ENCODE measurements around the gene AFF3.

AFF3 gene

DNA sequence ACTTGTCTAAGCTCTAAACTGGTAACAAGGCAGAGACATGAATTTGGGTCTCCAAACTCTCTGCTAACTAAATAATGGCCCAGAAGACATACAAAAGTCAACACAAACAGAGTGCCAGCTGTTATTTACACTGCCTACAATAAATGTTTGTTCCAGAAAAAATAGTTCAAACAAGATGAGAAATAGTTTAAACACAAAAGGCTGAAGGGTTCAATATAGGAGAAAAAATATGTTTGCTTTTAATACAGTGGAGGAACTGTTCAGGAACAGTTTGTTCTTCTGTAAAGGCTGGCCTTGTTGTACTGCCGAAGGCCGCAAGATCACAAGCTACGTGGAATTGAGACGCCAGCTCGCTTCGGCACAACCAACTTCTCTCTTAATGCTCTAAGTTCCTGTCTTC lies 74.6 kb downstream of the AFF3 start:
- no peak for DNase-seq

DNA sequence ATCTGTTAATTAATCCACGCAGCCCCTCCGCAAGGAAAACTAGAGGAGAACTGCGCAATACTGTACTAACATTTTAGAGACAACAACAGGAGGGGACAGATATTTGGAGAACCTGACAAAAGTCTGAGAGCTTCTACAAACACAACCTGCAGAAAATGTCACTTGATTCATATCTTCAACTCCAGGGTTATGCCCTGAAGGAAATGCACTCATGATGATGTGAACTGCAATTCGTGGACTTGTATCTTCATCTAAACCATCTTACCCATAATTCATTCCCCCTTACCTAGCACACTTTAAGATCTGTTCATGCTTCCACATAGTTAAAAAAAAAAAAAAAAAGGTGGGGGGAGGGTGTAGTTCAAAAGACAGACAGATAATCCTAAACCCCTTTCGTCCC lies 75.5 kb downstream of the AFF3 start:
- no peak for DNase-seq

DNA sequence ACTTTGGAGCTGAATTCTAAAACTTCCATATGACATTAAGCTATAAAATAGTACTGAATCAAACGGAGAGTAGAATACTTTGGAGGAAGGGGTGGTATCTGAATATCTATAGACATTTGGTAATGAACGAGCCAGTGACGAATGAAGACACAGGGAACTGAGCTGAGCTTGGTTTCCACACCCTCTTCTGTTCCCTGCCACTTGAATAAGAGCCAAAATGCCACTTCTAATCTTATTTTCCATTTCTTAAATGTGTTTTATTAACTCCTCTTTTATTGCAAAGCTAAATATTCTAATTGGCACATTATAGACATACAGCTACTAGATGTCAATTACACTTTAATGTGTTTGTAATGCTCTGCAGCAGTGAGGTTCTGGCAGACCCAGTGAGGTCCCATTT lies 76.1 kb downstream of the AFF3 start:
- DNase-seq, result no peak

GRCh38 chr2:100064592-100065428 lies 77.6 kb downstream of the AFF3 start:
- DNase-seq, result no peak

DNA sequence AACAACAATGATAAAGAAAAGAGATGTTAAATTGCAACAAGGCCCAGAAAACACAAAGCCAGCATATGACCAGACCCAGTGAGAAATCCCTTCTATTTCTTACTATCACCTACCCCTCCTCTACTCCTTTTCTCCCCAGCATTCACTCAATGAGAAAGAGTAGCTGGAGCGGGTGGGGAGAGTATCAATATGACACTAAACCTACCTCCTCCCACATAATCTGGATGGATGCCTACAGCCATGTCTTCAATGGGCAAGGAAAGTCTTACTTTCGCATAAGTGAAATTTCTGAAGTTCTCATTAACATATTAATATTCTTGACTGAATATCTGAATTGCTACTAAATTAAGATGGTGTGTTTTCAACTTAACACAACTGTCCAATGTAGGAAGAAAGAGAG lies 78.2 kb downstream of the AFF3 start:
- no peak for DNase-seq

GRCh38 chr2:100063459-100063953 lies 78.9 kb downstream of the AFF3 start:
- no peak for DNase-seq

DNA sequence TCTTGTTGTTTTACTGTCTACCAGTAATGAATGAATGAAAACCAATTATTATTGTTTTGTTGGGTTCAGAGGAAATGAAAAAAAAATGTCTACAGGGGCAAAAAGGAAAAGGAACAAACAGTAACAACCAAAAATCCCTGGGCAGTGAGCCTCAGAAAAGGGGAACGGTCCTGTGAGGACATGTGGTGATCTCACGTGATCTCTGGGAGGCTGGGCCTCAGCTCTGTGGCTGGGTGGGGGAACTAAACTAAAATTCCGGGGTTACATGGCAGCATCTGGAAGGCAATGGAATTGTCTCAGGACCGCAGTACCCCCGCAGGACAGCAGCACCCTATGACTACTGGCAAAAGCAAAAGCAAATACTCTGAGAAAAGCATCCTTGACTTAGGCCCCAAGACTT lies 80.1 kb downstream of the AFF3 start:
- DNase-seq, result no peak

DNA sequence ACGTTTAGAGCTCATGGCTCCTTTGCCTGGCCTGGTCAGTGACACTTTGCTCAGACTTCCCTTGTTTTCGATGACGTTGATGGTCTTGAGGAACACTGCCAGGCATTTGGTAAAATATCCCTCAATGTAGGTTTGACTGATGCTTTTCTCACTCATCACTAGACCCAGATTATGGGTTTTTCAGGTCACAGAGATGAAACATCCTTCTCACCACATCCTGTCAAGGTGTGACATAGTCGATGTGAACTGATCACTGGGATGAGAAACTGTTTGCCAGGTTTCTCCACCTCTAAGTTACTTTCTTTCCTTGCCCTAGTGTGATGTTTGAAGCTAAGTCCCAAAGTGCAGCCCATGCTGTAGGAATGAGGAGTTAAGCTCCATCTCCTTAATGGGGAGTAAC lies 81.5 kb downstream of the AFF3 start:
- DNase-seq, result no peak

DNA sequence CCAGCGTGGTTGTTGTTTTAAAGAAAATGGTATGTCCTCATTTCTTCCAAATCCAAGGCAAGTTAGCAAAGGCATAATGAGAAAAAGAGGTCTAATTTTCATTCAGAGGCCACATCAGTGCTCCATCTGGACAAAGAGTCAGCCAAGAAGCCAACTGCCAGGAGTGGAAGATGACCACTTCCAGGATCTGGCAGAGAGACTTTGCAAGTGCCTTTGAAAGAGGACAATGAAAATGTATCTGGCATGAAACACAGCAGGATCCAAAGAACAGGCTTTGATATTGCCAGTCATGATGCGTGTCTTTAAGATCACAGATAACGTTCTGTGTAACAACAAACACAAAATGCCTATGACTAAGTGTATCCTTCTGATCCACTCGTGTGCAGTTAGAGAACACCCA lies 82.8 kb downstream of the AFF3 start:
- no peak for DNase-seq

- DNase-seq, result no peak
These were observed 84.5 kb downstream of the AFF3 start for GRCh38 chr2:100057901-100058261.

GRCh38 chr2:100054426-100054825 lies 88.0 kb downstream of the AFF3 start:
- DNase-seq, result no peak

DNA sequence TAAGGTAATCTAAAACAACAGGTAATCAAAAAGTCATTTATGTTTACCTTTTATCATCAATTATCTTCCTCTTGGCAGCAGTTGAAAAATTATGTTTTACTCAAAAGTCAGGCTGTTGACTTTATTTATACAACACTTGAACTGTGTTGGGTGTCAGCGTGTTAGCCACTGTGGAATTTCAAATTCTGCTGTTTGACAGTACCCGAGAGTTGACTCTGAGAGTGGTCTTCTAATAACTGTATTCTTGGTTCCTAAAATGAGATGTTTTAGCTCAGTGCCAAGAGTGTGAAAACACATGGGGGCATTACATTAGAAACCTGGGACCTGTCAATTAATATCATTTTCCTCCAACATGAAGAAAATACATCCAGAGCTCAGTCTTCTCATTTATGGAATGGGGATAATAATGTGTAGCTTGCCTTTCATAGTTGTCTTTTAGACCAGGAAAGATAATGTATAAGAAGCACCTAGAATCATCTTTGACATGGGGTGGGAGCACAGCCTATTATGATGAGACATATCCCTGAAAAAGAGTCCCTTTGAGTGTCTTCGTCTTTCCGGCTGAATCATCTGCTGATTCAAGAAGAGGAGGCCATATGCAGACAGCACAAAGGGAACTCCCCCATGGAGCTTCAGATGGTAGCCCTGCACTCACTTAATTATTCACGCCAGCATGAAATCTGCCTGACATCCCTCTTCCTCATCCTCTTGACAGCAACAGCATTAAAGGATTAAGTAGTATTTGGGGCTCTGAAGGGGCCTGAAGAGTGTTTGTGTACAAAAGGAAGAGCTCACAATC lies 89.1 kb downstream of the AFF3 start:
- no peak for DNase-seq

DNA sequence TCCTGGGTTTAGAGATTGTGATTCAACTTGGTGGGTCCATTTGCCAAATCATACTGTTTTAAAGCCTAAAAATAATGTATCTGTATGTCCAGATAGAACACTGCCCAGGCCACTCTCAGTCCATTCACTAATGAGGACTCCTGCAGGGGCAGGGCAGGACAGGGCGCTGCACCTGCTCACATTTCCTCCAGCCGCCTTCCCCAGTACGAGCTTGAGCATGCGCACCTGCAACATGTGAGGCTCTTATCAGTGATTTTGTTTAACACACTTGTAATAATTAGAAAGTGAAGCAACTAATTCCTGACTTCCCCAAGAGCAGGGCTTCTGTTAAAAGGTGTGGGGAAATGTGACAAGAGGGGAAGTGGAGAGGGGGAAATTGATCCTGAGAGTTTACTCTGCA lies 89.7 kb downstream of the AFF3 start:
- DNase-seq, result no peak

DNA sequence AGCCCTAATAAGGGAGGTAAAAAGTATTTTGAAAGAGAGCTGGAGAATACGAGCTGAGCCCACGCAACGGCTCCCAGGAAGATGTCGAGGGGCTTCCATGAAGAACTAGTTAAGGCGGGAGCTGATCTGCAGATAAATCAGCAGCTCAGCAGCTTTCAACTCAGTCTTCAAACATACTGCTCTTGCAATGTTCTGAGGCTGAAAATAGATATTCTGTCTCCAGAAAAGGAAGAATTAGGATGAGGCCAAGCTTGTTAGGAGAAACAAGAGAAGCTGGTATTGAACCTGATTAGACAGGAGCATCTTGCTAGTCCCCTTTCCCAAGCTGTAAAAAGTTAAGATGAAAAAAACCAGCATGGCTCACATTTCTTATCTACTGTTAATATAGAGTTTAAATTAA lies 91.1 kb downstream of the AFF3 start:
- no peak for DNase-seq

- no peak for DNase-seq
These were observed 91.7 kb downstream of the AFF3 start for GRCh38 chr2:100050685-100051084.

DNA sequence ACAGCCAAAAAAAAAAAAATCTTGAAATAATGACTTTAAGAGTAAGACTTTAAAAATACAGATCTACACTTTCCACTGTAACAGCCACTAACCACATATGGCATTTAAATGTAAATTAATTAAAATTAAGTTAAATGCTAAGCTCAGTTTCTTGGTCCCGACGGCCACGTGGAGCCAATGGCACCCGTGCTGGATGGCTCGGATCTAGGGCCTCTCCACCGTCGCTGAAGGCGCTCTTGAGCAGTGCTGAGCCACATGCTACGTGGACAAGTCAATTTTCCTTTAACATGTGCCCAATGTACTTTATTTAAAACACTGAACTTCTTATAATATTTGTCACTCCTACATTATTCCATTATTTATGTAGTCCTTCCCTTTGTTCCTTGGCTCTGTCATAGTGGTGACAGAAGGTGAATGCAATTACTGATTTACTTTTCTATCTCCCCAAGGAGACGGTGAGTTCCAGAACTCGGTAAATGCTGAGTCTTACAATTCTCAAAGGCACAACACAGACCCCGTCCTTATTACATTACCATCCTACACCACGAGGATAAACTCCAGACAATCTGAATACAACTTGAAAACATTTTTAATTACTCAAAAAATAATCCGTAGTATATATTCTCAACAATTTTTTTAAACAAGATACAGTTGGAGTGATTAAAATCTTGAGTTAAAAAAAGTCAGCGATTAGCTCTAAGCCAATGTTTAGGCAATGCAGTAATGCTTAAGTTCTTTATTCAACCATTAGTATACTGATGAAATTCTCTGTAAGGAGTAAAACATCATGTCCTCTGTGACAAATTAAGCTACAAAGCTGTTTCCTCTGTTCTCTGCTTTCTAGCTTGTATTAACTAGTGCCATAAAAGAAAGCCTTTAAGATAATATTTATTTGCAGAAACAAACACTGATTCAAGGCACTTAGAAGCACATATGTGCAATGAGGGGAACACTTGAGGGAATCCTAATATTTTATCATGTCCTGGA lies 95.1 kb downstream of the AFF3 start:
- DNase-seq, result no peak

DNA sequence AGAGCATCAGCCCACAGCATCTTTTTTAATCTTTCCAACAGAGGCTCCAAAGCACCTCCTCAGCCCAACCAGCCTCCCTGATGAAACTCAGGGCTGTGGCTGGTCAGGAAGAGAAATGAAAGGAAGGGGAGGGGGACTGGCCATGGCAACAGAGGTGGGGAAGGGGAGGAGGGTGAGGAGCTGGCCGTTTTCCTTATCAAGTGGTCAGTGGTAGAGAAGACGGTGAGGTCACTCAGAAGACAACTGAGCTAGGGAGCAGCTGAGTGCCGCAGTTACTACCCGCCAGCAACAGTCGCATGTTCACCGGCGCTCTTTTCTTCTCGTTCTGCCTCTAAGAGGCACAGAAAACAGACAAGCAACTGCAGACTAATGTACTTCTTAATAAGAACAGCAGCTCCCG lies 97.4 kb downstream of the AFF3 start:
- DNase-seq, result no peak

GRCh38 chr2:100043891-100044255 lies 98.5 kb downstream of the AFF3 start:
- DNase-seq, result no peak

DNA sequence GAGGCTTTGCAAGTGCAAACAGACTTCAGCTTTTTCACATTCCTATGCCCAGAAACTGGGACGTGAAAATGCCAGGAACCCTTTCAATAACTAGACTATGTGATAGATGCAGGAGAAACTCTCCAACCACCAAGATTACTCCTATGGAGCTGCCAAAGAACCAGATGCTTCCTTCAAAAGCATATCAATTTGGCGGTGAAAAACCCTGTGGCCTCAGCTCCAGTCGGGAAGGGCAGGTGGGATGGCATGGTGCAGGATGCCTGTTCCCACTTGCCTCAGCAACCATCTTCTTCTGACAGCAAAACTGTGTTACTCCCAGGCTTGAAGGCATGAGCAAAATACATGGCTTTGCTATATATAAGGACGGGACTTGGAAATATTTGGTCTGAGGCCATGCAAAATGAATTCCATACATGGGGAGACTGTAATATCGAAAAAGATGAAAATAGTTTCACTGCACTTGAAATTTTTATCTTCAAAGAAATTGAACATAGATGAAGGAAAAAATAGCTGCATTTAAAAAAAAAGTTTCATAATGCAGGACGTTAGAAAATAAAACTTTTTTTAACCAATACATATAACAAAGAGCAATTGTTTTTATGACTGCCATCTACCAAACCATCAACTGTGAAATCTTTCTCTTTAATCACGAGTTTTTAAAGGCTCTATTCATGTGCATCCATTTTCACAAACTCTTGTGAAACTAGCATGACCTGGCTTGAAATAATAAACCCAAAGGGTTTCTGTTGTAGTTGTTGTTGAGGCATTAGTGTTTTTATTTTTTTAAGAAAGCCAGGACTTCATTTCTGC lies 99.1 kb downstream of the AFF3 start:
- DNase-seq, result no peak

DNA sequence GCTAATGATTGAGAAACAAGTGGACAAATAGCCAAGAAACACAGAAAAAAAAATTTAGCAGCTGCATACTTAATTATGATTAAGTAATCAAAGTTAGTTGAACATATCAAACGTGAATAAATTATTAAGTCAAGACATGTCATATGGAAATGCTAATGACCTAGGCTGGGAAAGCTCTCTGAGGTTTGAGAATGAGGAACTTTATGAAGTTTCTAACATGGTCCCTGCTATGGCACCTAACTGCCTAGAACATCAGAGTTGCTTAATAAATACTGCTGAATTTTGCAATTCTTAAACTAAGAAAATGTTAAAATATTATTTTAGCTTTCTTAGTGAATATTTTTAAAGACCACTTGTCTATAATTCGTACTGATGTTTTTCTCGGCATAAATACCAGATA lies 99.8 kb downstream of the AFF3 start:
- no peak for DNase-seq

DNA sequence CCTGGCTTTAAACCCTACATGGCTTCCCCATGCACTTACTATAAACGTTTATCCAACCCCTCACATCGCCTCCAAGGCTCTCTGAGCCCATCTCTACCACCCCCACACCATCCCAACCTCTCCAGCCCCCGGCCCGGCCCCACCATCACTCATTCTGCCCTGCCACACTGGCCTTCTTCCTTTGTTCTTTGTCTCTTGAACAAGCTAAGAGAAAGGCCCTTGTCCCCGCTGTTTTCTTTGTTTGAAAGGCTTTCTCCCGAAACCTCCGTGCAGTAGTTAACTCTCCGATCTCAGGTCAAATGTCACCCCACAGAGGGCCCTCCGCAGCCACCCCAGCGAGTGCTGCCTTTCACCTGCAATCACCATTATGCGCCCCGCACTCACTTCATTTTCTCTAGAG lies 100.4 kb downstream of the AFF3 start:
- no peak for DNase-seq

GRCh38 chr2:100041385-100041784 lies 101.0 kb downstream of the AFF3 start:
- DNase-seq, result no peak

All from CD4-positive, alpha-beta T cell treated with Interleukin-17A for 4 hours (primary cell).